ENCODE measurements around the gene LRMDA. TPM values are rescaled to one million over a fixed set of nuclear protein-coding genes. Genes with fewer than 3 reads are reported as not detected.

LRMDA gene
- total RNA-seq, 1 donor from 2014 or later: 18.7 TPM

GRCh38 chr10:76184647-76185046 lies 753.2 kb downstream of the LRMDA start:
- no peaks in the 10 kb centered on the region for H3K36me3 ChIP-seq (ENCODE audit: control insufficient read depth, insufficient read depth, low read length)
- H3K27me3 ChIP-seq (ENCODE audit: control insufficient read depth, insufficient read depth, low read length): no peaks in the 10 kb centered on the region
- no peak for DNase-seq (ENCODE audit: low read depth)
- TF ChIP-seq, protein P1, sequence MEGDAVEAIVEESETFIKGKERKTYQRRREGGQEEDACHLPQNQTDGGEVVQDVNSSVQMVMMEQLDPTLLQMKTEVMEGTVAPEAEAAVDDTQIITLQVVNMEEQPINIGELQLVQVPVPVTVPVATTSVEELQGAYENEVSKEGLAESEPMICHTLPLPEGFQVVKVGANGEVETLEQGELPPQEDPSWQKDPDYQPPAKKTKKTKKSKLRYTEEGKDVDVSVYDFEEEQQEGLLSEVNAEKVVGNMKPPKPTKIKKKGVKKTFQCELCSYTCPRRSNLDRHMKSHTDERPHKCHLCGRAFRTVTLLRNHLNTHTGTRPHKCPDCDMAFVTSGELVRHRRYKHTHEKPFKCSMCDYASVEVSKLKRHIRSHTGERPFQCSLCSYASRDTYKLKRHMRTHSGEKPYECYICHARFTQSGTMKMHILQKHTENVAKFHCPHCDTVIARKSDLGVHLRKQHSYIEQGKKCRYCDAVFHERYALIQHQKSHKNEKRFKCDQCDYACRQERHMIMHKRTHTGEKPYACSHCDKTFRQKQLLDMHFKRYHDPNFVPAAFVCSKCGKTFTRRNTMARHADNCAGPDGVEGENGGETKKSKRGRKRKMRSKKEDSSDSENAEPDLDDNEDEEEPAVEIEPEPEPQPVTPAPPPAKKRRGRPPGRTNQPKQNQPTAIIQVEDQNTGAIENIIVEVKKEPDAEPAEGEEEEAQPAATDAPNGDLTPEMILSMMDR (IDR thresholded peaks at IDR 0.05; ENCODE audit: insufficient read depth, low read length, poor library complexity, severe bottlenecking): no peak
- no peak overlapping the region for H3K4me3 ChIP-seq (ENCODE audit: low read depth, low read length)

DNA sequence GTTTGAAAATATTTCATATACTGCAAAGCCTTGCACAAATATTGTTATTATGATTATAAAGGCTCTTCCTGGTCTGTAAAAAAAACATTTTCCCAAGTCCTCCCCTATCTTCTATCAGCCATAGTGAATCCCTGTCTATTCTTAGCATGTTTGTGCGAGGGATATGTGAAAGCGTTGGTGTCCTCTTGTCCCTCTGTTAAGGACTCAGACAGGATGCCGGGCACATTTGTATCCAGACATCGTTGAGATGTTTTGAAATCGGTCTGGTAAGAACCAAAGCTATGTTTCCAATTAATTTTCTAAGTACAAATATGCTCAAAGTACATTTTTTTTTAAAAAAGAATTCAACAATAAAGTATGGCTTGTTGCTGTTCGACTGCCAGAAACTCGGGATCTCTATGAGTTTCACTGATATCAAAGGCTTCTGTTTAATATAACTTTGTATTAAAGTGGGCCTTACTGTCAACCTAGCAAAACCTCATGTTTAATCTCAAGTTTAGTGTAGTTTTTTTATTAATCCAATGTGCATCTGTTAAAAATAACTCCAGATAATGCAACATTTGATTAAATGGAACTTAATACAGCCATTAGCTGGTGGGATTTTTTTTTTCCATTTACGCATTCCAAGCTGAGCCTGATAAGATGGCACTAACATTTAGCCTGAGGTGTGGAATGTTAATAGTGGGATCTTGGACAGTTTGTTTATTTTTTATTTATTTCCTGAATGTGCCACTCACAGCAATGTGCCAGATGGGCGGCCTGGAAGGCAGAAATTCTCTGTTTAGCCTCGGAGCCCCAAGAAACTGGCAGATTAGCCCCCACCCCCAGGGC lies 754.3 kb downstream of the LRMDA start:
- TF ChIP-seq, protein P1 (IDR thresholded peaks at IDR 0.05; ENCODE audit: insufficient read depth, low read length, poor library complexity, severe bottlenecking): no peak
- no peaks in the 10 kb centered on the region for H3K36me3 ChIP-seq (ENCODE audit: control insufficient read depth, insufficient read depth, low read length)
- no peak for DNase-seq (ENCODE audit: low read depth)
- H3K27me3 ChIP-seq (ENCODE audit: control insufficient read depth, insufficient read depth, low read length): no peaks in the 10 kb centered on the region
- H3K4me3 ChIP-seq (ENCODE audit: low read depth, low read length): no peak overlapping the region

DNA sequence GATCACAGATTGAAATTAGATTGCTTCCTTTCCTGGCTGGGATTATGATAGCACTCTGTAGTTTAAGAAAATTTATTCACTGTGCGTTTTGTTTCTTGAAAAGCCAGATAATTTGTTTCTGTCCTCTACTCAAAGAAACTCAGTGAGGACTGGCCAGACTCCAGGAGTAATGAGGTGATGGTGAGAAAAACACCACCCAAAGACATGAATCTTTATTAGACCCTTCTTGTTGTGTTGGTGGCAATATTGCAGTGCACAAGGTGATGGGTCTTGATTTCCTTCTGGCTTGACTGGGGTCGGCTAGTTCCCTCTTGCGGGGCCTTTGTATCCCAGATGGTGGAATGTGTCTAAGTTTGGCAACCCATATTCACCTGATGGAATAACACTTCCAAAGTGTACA lies 756.8 kb downstream of the LRMDA start:
- Histone ChIP-seq H3K36me3 (ENCODE audit: control insufficient read depth, insufficient read depth, low read length) (no peaks in the 10 kb centered on the region), H3K27me3 (ENCODE audit: control insufficient read depth, insufficient read depth, low read length) (no peaks in the 10 kb centered on the region), H3K4me3 (ENCODE audit: low read depth, low read length) (no peak overlapping the region)
- TF ChIP-seq, protein P1 (IDR thresholded peaks at IDR 0.05; ENCODE audit: insufficient read depth, low read length, poor library complexity, severe bottlenecking): no peak
- no peak for DNase-seq (ENCODE audit: low read depth)

- TF ChIP-seq, protein P1 (IDR thresholded peaks at IDR 0.05; ENCODE audit: insufficient read depth, low read length, poor library complexity, severe bottlenecking): no peak
- no peaks in the 10 kb centered on the region for H3K27me3 ChIP-seq (ENCODE audit: control insufficient read depth, insufficient read depth, low read length)
- no peak for DNase-seq (ENCODE audit: low read depth)
- no peaks in the 10 kb centered on the region for H3K36me3 ChIP-seq (ENCODE audit: control insufficient read depth, insufficient read depth, low read length)
- no peak overlapping the region for H3K4me3 ChIP-seq (ENCODE audit: low read depth, low read length)
Observed at GRCh38 chr10:76190634-76191270, 759.3 kb downstream of the LRMDA start.

DNA sequence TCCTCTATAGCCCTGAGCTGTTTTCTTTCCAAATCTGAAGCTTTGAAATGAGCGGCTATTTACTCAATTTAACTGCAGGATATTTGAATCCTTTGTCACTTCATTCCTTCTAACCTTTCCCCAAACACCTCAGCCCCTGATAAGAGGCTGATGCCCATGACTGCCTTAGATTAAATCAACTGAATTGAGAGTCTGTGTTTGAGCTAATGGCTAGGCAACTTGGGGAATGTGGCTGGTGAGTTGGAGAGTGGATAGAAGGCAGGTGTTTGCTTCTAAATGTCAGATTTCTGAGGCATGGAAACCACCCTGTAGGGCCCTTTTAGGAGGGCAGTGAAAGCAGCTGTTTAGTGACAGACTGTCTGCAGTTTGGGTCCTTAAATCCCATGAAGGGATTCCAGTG lies 759.9 kb downstream of the LRMDA start:
- TF ChIP-seq, protein P1 (IDR thresholded peaks at IDR 0.05; ENCODE audit: insufficient read depth, low read length, poor library complexity, severe bottlenecking): no peak
- H3K36me3 ChIP-seq (ENCODE audit: control insufficient read depth, insufficient read depth, low read length): no peaks in the 10 kb centered on the region
- no peaks in the 10 kb centered on the region for H3K27me3 ChIP-seq (ENCODE audit: control insufficient read depth, insufficient read depth, low read length)
- DNase-seq (ENCODE audit: low read depth): no peak
- H3K4me3 ChIP-seq (ENCODE audit: low read depth, low read length): no peak overlapping the region
